Tibial artery (tissue), 4 donors: ENCODE measurements around the gene SYT7.

Source experiments
- DNase-seq, 2 donors: peaks; one replicate each; pipeline ENCODE4 v3.0.0-alpha.2; 2019
- H3K27ac ChIP-seq, 2 donors: fragments of 200-600 bp; sonication (generic) in 1 of 2; 1 replicate in 1 of 2; 2 replicates in 1 of 2; pipeline ENCODE4 v1.5.1; 2018 to 2019; ENCODE audit warnings: mild to moderate bottlenecking in 1 of 2
- H3K27me3 ChIP-seq, 2 donors: fragments of 200-600 bp; sonication (generic) in 1 of 2; one replicate each; pipeline versions ENCODE4 v1.5.1 to v1.6.0; 2016 to 2019
- H3K36me3 ChIP-seq, 3 donors: fragments of 200-600 bp; sonication (generic) in 2 of 3; one replicate each; pipeline ENCODE4 v1.5.1; 2016 to 2019; ENCODE audit warnings: mild to moderate bottlenecking in 2 of 3
- H3K4me1 ChIP-seq, 4 donors: fragments of 200-600 bp; sonication (generic) in 2 of 4; 1 replicate in 3 of 4; 2 replicates in 1 of 4; pipeline ENCODE4 v1.5.1; 2016 to 2019
- H3K4me3 ChIP-seq, 2 donors: fragments of 200-600 bp; sonication (generic) in 1 of 2; 1 replicate in 1 of 2; 2 replicates in 1 of 2; pipeline ENCODE4 v1.5.1; 2018 to 2019; ENCODE audit warnings: mild to moderate bottlenecking in 2 of 2
- H3K9me3 ChIP-seq, 3 donors: fragments of 200-600 bp; sonication (generic) in 1 of 3; one replicate each; pipeline ENCODE4 v1.5.1; 2016 to 2019
- intact Hi-C: fragments of 100-400 bp; cut with DNase I; formaldehyde crosslinking; loops from one replicate; pipeline ENCODE4 v1.15.0; 2023; ENCODE audit warnings: low total_unique reads
- TF ChIP-seq, protein P1 (sequence below), 2 experiments: fragments of 200-600 bp in 1 of 2; fragments of 450-650 bp in 1 of 2; IDR thresholded peaks; one replicate each; pipeline ENCODE4 v1.5.1; 2017 to 2019; ENCODE audit warnings: antibody characterized with exemption in 2 of 2, mild to moderate bottlenecking in 1 of 2, moderate library complexity in 1 of 2

The SYT7 gene

DNA sequence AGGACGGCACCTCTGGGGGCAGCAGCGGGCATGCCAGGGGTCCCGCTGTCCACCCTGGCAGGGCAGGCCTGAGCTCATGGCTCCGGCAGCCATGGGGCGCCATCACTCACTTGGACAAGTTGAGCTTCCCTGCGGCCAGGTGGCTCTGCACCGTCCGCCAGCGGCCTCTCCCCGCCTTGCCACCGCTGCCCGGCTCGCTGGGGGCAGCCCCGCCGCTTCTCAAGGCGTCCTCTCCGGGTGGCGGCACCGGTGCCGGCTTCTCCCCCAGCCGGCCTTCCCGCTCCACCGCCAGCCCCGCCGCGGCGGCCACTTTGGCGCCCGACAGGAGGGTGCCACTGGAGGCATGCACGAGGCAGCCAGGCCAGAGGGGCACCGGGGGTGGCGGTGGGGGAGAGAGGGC, 35.0 kb downstream of the SYT7 start:
- Histone ChIP-seq H3K4me3 (no peak overlapping the region), H3K4me1 (peaks cover 0 to 5% (median 0%) of the 10 kb centered on the region in 4 donors), H3K36me3 (no peaks in the 10 kb centered on the region), H3K27ac (no peak overlapping the region), H3K27me3 (peaks cover 0 to 75% of the 10 kb centered on the region in 2 donors), H3K9me3 (no peaks in the 10 kb centered on the region)
- TF ChIP-seq, protein P1, sequence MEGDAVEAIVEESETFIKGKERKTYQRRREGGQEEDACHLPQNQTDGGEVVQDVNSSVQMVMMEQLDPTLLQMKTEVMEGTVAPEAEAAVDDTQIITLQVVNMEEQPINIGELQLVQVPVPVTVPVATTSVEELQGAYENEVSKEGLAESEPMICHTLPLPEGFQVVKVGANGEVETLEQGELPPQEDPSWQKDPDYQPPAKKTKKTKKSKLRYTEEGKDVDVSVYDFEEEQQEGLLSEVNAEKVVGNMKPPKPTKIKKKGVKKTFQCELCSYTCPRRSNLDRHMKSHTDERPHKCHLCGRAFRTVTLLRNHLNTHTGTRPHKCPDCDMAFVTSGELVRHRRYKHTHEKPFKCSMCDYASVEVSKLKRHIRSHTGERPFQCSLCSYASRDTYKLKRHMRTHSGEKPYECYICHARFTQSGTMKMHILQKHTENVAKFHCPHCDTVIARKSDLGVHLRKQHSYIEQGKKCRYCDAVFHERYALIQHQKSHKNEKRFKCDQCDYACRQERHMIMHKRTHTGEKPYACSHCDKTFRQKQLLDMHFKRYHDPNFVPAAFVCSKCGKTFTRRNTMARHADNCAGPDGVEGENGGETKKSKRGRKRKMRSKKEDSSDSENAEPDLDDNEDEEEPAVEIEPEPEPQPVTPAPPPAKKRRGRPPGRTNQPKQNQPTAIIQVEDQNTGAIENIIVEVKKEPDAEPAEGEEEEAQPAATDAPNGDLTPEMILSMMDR (IDR thresholded peaks at IDR 0.05), result no peak
- DNase-seq, result no peak
- intact Hi-C loops, result no loop called here

DNA sequence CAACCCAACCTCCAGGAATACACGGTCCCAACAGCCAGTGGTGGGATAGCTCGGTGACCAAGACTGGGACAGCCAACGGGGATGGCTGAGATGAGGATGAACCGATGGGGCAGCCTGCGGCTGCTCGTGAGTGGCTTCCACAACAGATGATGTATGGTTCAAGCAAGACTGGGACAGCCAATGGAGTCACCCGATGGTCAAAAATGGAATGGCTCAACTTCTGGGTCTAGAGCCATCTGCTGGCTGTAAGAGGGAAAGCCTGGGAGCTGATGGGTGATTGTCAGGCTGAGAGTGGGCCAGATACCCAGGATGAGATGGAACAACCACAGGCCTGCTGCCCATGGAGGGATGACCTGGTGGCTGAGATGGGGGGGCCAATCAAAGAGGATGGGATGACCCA, 35.5 kb downstream of the SYT7 start:
- Histone ChIP-seq H3K4me3 (no peak overlapping the region), H3K4me1 (peaks cover 0 to 5% (median 0%) of the 10 kb centered on the region in 4 donors), H3K36me3 (no peaks in the 10 kb centered on the region), H3K9me3 (no peaks in the 10 kb centered on the region), H3K27ac (no peak overlapping the region), H3K27me3 (peaks cover 0 to 75% of the 10 kb centered on the region in 2 donors)
- DNase-seq, result no peak
- TF ChIP-seq, protein P1 (IDR thresholded peaks at IDR 0.05), result no peak
- intact Hi-C loops, result no loop called here

DNA sequence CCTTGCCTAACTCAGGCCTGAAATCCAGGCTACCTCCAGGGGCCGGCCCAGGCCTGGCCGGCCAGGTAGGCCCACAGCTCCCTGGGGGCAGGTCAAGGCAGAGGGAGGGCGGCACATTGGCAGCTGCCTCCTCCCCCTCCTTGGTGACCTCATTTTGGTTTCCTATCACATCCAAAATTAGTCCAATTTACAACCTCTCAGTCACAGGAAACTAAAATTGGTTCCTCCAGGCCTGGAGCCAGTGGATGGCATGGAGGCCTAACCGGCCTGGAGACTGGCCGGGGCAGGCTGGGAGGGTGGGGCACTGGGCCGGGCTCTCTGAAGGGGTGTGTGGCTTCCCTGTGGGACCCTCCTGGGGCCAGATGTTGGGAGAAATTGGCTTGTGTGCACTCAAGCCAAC, 36.4 kb downstream of the SYT7 start:
- Histone ChIP-seq H3K9me3 (no peaks in the 10 kb centered on the region), H3K4me3 (no peak overlapping the region), H3K36me3 (no peaks in the 10 kb centered on the region), H3K4me1 (peaks cover 0 to 5% (median 0%) of the 10 kb centered on the region in 4 donors), H3K27ac (no peak overlapping the region), H3K27me3 (peaks cover 0 to 74% of the 10 kb centered on the region in 2 donors)
- no peak for DNase-seq
- intact Hi-C loops, result no loop called here
- TF ChIP-seq, protein P1 (IDR thresholded peaks at IDR 0.05), result no peak

DNA sequence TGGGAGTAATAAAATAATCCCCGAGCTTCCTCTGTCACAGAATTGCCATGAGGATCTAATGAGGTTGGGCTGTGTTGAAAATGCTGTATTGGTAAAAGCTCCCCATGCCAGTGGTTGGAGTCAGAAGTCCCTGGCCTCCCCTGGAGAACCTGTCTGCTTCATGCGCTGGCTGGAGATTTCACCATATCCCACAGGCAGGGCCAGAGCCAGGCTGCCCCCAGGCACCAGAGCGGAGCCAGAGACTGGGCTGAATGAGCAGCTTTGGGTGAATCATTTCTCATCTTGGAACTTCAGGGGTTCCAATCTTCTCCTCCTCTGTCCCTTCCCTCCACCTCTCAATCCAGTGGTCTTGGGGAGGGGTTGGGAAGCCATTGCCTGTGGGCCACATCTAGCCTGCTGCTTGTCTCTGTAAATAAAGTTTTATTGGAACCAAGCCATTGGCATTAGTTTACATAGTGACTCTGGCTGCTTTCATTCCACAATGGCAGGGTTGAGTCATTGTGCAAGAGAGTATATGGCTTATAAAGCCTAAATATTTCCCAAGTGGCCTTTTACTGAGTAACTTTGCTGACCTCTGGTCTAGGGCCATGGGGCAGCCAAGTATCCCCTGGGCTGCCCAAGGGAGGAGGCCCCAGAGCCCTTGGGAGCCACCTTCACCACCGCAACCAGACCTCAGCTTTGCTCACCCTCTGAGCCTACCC, 37.1 kb downstream of the SYT7 start:
- intact Hi-C loops, result no loop called here
- DNase-seq, result no peak
- peaks cover 0 to 74% of the 10 kb centered on the region in 2 donors for H3K27me3 ChIP-seq
- H3K27ac ChIP-seq, result no peak overlapping the region
- no peak overlapping the region for H3K4me3 ChIP-seq
- H3K4me1 ChIP-seq, result peaks cover 0 to 5% (median 0%) of the 10 kb centered on the region in 4 donors
- TF ChIP-seq, protein P1 (IDR thresholded peaks at IDR 0.05), result no peak
- H3K36me3 ChIP-seq, result no peaks in the 10 kb centered on the region
- H3K9me3 ChIP-seq, result no peaks in the 10 kb centered on the region

DNA sequence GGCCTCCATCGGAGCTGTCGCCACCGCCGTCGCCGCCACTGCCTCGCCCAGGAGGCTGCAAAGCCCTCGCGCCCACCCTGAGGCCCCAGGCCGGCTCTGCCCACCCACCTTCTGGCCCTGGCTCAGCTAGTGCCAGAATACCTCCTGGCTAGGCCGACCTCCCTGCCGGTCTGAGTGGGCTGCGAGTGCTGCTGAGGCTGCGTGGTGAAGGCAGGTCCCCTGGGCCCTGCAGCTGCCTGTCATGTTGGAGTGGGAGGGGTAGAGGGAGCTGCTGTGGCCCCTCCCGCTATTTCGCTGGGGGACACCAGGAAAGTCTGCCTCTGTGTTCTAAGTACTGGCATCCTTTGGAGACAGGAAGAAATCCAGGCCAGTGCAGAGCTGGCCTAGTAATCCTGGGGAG, 38.2 kb downstream of the SYT7 start:
- intact Hi-C loops, result no loop called here
- Histone ChIP-seq H3K27me3 (peaks cover 0 to 74% of the 10 kb centered on the region in 2 donors), H3K9me3 (no peaks in the 10 kb centered on the region), H3K4me1 (peaks cover 0 to 5% (median 0%) of the 10 kb centered on the region in 4 donors), H3K4me3 (no peak overlapping the region), H3K36me3 (no peaks in the 10 kb centered on the region), H3K27ac (no peak overlapping the region)
- TF ChIP-seq, protein P1 (IDR thresholded peaks at IDR 0.05), result no peak
- no peak for DNase-seq
